HT1080 (cell line): Measurements from ENCODE around the gene C1QTNF1. TPM values are rescaled to one million over a fixed set of nuclear protein-coding genes. Genes with fewer than 3 reads are reported as not detected.

ENCODE experiments used
- DNase-seq: peaks from one replicate; pipeline ENCODE4 v3.0.0-alpha.2; 2015; ENCODE audit warnings: low read depth
- polyA plus RNA-seq, 2 experiments: library from polyadenylated mRNA; depleted of rRNA; stranded (reverse); fragments of >200 nt; gene quantifications; 2 replicates each; pipeline ENCODE4 v1.2.3, GENCODE V29; 2015
- total RNA-seq: library from RNA; depleted of rRNA; stranded (reverse); fragments of >200 nt; shearing (Covaris generic); gene quantifications from 2 replicates; pipeline ENCODE4 v1.2.3, GENCODE V29; 2014; rRNA removed

Gene C1QTNF1, protein sequence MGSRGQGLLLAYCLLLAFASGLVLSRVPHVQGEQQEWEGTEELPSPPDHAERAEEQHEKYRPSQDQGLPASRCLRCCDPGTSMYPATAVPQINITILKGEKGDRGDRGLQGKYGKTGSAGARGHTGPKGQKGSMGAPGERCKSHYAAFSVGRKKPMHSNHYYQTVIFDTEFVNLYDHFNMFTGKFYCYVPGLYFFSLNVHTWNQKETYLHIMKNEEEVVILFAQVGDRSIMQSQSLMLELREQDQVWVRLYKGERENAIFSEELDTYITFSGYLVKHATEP
- 0.45 TPM in 1 of 2 replicates, not detected in the other for total RNA-seq
- polyA plus RNA-seq (2015; cell fraction: cytosol; rRNA removed) = 1.5 and 1.8 TPM in 2 replicates
- polyA plus RNA-seq (2015; cell fraction: nucleus; rRNA removed) = 0.98 and 1.3 TPM in 2 replicates

DNA sequence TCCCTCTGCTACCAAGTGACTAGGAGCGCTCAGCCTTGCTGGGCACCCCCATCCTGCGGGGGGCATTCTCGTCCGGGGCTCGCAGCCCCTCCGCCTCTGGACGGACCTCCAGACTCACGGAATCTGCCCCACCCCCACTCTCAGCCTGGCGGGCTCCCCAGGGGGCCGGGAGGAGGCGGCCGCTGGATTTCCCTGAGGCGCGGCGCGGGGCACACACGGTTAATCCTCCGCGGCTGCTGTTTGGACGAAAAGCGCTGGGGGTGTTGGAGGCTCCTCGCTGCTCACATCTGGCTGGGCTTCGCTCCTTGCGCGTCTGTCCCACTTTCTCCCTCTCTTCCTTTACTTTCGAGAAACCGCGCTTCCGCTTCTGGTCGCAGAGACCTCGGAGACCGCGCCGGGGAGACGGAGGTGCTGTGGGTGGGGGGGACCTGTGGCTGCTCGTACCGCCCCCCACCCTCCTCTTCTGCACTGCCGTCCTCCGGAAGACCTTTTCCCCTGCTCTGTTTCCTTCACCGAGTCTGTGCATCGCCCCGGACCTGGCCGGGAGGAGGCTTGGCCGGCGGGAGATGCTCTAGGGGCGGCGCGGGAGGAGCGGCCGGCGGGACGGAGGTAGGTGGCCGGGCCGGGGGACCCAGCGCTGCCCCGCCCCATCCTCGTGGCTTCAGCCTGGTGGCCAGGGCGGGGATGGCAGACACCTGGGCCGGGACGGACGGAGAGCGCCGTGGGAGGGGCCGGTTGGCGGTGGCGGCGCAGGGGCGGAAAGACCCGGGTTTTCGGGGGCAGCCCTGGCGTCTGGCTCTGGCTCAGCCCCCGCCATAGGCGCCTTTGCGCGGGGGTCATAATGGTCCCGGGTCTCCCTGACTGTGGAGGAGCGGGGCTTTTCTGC is at the start of gene C1QTNF1:
TSS of gene C1QTNF1 (plus strand) at position 284 of the 886 bp plus-strand sequence. CDS start 19,800 bp downstream, outside the sequence.
- DNase-seq = no peak

GRCh38 chr17:78974635-78975591 is 49.1 kb upstream of the C1QTNF1 start:
- no peak for DNase-seq

- DNase-seq = no peak
Observed at GRCh38 chr17:78976907-78977680, 46.9 kb upstream of the C1QTNF1 start.

- DNase-seq = no peak
Observed at GRCh38 chr17:78977681-78977943, 46.4 kb upstream of the C1QTNF1 start.

- no peak for DNase-seq
Observed at GRCh38 chr17:78977997-78978973, 45.7 kb upstream of the C1QTNF1 start.

DNA sequence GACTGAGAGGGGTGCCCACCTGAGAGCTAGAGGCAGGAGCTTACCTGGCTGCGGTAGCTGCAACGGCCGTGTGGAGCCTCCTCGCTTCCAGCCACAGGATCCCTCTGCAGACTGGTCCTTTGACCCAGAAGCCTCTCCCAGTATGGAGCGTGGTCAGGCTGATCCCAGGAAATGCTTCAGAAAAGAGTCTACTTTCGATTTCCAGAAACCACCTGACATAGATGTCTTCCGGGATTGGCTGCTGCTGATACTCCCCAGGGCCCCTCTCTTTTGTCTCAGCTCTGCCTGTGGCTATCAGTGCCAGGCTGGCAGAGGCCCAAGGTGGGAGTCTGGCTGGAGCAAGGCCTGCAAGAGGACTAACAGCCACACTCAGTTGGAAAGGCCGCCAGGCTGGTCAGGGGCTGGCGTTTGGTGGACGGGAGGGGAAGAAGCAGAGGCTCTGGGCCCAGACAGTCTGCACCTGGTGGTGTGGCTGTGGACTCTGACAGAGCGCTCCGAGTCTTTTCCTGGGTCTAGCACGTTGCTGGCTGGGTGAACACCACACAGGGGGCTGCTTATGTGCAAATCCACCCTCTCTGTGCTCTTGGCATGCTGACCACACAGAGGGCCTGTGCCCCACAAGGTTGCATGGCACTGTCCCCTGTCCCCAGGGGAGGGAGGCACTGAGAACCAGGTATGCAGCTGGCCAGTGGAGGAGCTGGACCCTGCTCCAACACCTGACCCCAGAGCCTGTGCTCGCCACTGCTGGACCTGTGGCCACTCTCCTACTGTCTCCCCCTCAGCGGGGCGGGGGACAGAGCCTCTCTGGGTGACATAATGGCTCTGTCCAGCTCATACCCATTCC is 44.0 kb upstream of the C1QTNF1 start, which contains the start of gene LGALS3BP:
TSS of gene LGALS3BP (minus strand) at position 144 of the 844 bp plus-strand sequence. CDS start 2,732 bp downstream, outside the sequence.
- peak; percentile 85 for DNase-seq

GRCh38 chr17:78980624-78980972 is 43.4 kb upstream of the C1QTNF1 start:
- DNase-seq = no peak

DNA sequence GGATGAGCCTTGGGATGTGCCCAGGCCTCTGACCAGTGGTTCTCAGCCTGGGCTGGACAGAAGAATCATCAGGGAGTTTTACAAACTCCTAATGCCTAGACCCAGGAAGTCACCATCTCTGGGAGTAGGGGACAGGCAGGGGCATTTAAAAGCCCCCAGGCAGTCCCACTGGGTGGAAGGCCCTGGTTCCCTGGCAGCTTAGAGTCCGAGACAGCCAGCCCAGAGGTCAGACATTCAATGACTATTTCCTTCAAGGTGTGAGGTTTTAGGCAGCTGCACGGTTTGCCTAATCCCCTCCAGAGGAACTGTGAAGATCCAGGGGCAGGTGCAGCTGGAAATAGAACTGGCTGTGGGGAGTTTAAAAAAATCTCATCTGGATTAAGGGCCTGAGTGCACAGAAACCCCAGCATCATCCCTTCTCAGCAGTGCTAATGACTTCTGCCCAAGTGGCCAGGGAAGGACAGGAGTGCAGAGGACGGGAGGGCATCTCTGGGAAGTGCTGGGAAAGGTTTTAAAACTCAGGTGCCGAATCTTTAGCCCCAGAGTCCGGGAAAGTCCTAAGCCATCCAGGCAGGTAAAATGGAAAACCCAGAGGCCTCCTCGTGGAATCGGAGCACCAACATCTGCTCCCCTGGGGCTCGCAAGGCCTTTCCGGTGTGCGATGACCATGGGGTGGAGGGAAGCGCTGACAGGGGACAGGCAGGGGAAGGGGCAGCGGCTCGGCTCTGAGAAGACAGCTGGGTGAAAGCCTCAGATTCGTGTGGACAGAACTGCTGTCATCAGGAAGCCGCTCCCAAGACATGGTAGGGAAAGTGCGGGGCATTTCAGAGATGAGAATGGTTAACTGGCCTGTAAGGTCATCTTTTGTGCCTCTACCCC is 42.7 kb upstream of the C1QTNF1 start:
- DNase-seq = no peak

- DNase-seq = no peak
Observed at GRCh38 chr17:78985395-78985794, 38.6 kb upstream of the C1QTNF1 start.

DNA sequence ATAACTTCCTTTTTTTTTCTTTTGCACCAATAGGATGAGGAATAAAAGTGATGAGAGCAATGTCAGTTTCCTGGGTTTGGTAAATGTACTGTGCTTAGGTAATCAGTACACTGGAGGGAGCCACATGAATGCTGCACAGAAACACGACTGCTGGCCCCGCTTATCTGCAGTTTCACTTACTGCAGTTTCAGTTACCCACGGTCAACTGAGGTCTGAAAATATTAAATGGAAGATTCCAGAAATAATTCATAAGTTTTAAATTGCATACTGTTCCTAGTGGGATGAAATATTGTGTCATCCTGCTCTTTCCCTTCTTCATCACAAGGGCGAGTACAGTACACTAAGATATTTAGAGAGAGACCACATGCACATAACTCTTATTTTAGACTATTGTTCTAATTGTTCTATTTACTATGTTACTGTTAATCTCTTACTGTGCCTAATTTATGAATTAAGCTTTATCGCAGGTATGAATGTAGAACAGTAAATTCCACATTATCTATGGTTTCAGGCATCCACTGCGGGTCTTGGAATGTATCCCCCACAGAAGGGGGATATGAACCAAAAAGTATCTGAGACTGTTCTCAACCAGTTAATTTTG is 37.8 kb upstream of the C1QTNF1 start:
- DNase-seq = peak; percentile 33

DNA sequence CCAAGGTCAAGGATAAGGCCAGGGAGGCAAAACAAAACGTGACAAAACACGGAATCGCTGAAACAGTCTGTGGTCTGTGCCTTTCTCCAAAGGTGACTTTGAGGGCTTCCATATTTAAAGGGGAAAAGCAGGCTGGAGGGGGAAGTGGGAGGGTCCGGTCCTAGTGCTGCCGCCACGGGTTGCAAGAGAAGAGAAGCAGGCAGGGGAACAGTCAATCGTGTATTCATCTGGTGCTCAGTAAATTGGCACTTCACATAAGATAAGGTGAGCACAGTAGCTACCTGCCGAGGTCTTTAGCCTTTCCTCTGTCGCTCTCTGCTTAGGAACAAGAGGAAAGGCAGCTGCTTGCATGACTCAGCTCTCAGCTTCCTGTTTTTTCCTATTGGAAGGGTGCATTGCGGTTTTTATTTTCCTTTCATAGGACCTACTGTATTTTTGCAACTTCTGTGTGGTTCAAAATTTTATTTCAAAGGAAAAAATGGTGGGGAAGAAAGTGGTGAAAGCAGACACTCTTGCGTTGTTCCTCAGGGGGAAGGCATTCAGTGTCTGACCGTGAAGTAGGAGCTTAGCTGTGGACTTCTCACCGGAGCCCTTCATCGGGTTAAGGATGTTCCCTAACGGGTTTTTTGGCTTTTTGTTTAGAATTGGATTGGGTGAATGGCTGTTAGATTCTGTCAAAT is 37.2 kb upstream of the C1QTNF1 start:
- peak; percentile 80 for DNase-seq

GRCh38 chr17:78988152-78988551 is 35.8 kb upstream of the C1QTNF1 start:
- DNase-seq = no peak

DNA sequence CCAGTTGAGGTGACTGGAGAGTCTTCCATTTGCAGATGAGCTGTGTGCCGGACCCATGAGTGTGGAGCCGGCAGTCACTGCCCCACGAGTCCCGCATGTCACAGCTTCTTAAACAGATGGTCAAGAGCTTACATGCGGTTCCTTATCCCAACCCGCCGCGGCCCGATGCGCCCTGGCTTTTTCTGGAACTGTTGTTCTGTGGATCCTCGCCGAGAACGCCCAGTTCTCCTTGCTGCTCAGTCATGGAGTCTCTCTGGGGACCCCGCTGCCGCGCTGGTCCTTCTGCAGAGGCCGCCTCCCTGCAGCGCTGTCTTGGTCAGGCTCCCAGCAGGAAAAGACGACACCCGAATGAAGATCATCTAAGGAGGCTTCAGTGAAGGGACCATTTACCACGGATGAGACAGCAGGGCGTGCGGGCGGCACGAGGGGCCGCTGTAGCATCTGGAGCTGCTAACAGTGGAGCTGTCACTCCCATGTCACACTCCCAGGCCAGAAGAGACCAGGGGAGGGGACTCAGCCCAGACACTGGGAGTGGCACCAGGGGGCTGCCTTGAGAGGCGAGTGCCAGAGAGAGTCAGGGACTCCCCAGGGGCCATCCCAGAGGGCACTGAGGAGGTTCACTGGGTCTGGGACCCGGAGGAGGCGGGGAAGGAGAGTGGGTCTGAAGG is 33.5 kb upstream of the C1QTNF1 start:
- no peak for DNase-seq

DNA sequence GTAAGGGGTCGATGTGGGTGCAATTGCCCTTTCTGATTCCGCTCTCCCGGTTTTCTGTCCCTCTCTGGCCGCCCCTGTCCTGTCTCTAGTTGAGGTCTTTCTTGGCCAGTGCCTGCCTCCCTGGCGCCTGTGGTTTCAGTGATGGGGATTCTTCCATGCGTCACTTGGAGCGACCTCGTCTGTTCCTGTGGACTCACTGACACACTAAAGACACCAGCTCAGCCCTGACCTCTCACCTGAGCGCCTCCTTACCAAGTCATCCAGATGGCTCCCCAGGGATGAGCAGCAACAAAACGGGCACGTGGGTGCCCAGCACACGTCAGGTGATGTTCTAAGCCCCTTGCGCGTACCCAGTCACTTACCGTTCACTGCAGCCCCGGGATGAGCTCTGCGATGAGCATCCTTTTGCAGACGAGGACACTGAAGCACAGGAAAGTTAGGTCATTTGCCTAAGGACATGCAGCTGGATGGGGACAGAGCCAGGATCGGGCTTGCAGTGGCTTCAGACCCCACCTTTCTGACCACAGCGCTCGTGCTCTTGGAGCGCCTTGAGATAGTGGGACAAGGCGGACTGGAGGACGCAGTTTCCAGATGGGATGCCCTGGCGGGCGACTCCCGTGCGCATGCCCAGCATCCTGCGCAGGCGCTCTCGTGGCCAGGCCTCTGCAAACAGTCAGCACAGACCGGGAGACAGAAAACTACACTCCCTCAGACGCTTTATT is 32.8 kb upstream of the C1QTNF1 start:
- DNase-seq = no peak

DNA sequence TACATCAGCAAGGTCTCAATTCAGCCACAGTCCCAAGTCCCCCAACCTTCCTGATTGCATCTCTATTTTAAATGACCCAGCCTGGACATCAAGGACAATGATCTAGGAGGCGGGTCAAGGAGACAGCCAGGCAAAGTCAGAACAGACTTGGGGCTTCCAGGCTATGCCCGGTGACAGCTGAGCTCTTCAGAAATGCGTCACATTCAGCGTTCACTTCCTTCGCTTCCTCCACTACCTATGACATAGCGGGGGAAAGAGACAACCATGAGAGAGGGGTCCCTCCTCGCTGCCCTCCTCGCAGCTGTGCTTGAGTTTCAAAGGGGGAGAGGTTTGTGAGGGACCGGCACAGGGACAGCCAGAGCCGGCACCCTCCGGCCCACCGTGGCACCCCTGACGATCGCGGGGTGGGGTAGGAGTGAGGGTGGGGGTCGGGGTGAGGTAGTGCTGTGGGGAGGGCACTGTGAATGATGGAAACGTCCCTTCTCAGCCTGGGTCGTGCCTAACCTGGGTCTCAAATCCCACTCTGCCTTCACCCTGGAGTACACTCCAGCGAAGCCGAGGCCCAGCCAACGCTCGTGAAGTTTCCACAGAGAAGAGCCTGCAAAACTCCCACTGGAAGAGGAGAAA is 31.9 kb upstream of the C1QTNF1 start:
- no peak for DNase-seq
